Endothelial cell of umbilical vein (primary cell): ENCODE data around the gene SMG5. TPM values are rescaled to one million over a fixed set of nuclear protein-coding genes. Genes with fewer than 3 reads are reported as not detected.

Source experiments
- BruUV-seq: library from RNA; stranded (reverse); fragments of 400-500 nt; replicated peaks from 2 replicates; lab custom pipeline; 2021; lab: Mats Ljungman, UMichigan
- CTCF ChIA-PET: fragments of 300-600, 350-600 bp; sonication (Branson Sonifier 250); formaldehyde crosslinking; loops from one replicate; lab custom pipeline; 2021; ENCODE audit warnings: antibody characterized with exemption, inconsistent platforms; lab: Charles Lee
- POLR2A ChIA-PET: fragments of 300-600, 350-600 bp; sonication (Branson Sonifier 250); formaldehyde crosslinking; loops from one replicate; lab custom pipeline; 2021; ENCODE audit warnings: antibody characterized with exemption, inconsistent platforms; lab: Charles Lee
- DNase-seq: peaks from one replicate; pipeline ENCODE4 v3.0.0-alpha.2; 2011; ENCODE audit warnings: low read depth, low spot score
- FAIRE-seq: peaks from 2 replicates; lab custom pipeline; 2011; peaks lifted over from hg19 to GRCh38; lab: Jason Lieb, UNC
- H2AFZ ChIP-seq: 2 replicates; pipeline ENCODE4 v1.6.0; 2012; ENCODE audit warnings: low read depth, low read length, control low read depth, inconsistent platforms
- H3K27ac ChIP-seq: 2 replicates; pipeline ENCODE4 v1.5.1; 2011; ENCODE audit warnings: low read depth, mild to moderate bottlenecking, control low read depth, low read length, moderate library complexity; ENCODE audit not compliant: insufficient read depth
- H3K27me3 ChIP-seq, 2 experiments: 2 replicates each; pipeline versions ENCODE4 v1.6.0 to v1.6.1; 2011; ENCODE audit warnings: low read length in 2 of 2, mixed read lengths in 1 of 2; ENCODE audit not compliant: control insufficient read depth in 2 of 2, insufficient read depth in 2 of 2
- H3K36me3 ChIP-seq, 2 experiments: 2 replicates in 1 of 2; 3 replicates in 1 of 2; pipeline ENCODE4 v1.5.1; 2011; ENCODE audit warnings: low read length in 2 of 2, mild to moderate bottlenecking in 1 of 2, moderate library complexity in 1 of 2; ENCODE audit not compliant: control insufficient read depth in 2 of 2, insufficient read depth in 2 of 2; ENCODE audit errors: extremely low read depth in 1 of 2
- H3K4me1 ChIP-seq: 3 replicates; pipeline ENCODE4 v1.5.1; 2011; ENCODE audit warnings: mild to moderate bottlenecking, low read length; ENCODE audit not compliant: control insufficient read depth, insufficient read depth; ENCODE audit errors: extremely low read depth
- H3K4me2 ChIP-seq: 2 replicates; pipeline ENCODE4 v1.6.1; 2011; ENCODE audit warnings: low read length, control low read depth, mixed read lengths; ENCODE audit not compliant: insufficient read depth
- H3K4me3 ChIP-seq, 3 experiments: fragments of 200-600 bp in 1 of 3; sonication (generic), shearing (Covaris generic) in 1 of 3; replicated peaks in 1 of 3; 2 replicates each; pipeline ENCODE4 v1.5.1; 2011 to 2016; ENCODE audit warnings: control low read depth in 3 of 3, low read length in 3 of 3, mild to moderate bottlenecking in 2 of 3, inconsistent platforms in 1 of 3, low read depth in 1 of 3, moderate library complexity in 1 of 3; ENCODE audit not compliant: insufficient read depth in 1 of 3
- H3K79me2 ChIP-seq: 2 replicates; pipeline ENCODE4 v1.6.0; 2012; ENCODE audit warnings: low read length, inconsistent platforms; ENCODE audit not compliant: control insufficient read depth, insufficient read depth
- H3K9ac ChIP-seq: replicated peaks from 2 replicates; pipeline ENCODE3; 2011; ENCODE audit warnings: low read length, control low read depth; ENCODE audit not compliant: insufficient read depth; ENCODE audit errors: extremely low read depth
- H3K9me1 ChIP-seq: replicated peaks from 3 replicates; pipeline ENCODE4 v1.6.0; 2011; ENCODE audit warnings: mild to moderate bottlenecking, low read length; ENCODE audit not compliant: control insufficient read depth, insufficient read depth; ENCODE audit errors: extremely low read depth
- H3K9me3 ChIP-seq: replicated peaks from 2 replicates; pipeline ENCODE4 v1.5.1; 2012; ENCODE audit warnings: low read length, inconsistent platforms; ENCODE audit not compliant: control insufficient read depth, insufficient read depth
- H4K20me1 ChIP-seq: replicated peaks from 2 replicates; pipeline ENCODE3; 2011; ENCODE audit warnings: mild to moderate bottlenecking, low read length; ENCODE audit not compliant: control insufficient read depth, insufficient read depth; ENCODE audit errors: extremely low read depth
- CTCF ChIP-seq, 2 donors: IDR thresholded peaks; 1 replicate in 1 of 2; 2 replicates in 1 of 2; pipeline ENCODE4 v1.5.1; 2011; ENCODE audit warnings: low read length in 2 of 2, mild to moderate bottlenecking in 2 of 2, moderate library complexity in 2 of 2, control low read depth in 1 of 2, inconsistent platforms in 1 of 2, low read depth in 1 of 2; ENCODE audit not compliant: insufficient read depth in 1 of 2; ENCODE audit errors: extremely low read depth in 1 of 2
- EZH2 ChIP-seq: IDR thresholded peaks from 2 replicates; pipeline ENCODE4 v1.6.1; 2012; ENCODE audit warnings: borderline replicate concordance, low read depth, mild to moderate bottlenecking, moderate library complexity, low read length, inconsistent platforms; ENCODE audit not compliant: severe bottlenecking
- FOS ChIP-seq: IDR thresholded peaks from 2 replicates; pipeline ENCODE4 v1.6.1; 2011; ENCODE audit warnings: mild to moderate bottlenecking, low read length, moderate library complexity, borderline replicate concordance; ENCODE audit not compliant: insufficient read depth
- GATA2 ChIP-seq: IDR thresholded peaks from 2 replicates; pipeline ENCODE4 v1.7.0; 2011; ENCODE audit warnings: low read depth, mild to moderate bottlenecking, moderate library complexity, mixed read lengths, low read length; ENCODE audit not compliant: insufficient read length, insufficient read depth
- JUN ChIP-seq: IDR thresholded peaks from 2 replicates; pipeline ENCODE4 v1.6.1; 2011; ENCODE audit warnings: borderline replicate concordance, low read depth; ENCODE audit not compliant: insufficient read length, insufficient read depth
- MAX ChIP-seq: IDR thresholded peaks from 2 replicates; pipeline ENCODE4 v1.6.1; 2011; ENCODE audit not compliant: insufficient read depth, insufficient read length
- MYC ChIP-seq: IDR thresholded peaks from one replicate; pipeline ENCODE4 v1.6.1; 2011; ENCODE audit warnings: mild to moderate bottlenecking, low read depth, low read length
- POLR2A ChIP-seq: IDR thresholded peaks from 2 replicates; pipeline ENCODE4 v1.6.1; 2012; ENCODE audit warnings: low read depth, mild to moderate bottlenecking, control low read depth, low read length
- dilution Hi-C: fragments of 300-500 bp; cut with MboI; formaldehyde crosslinking; loops from one replicate; pipeline ENCODE4 v1.15.0; 2019; ENCODE audit warnings: low sequenced_read_pairs; ENCODE audit not compliant: extremely low pct_ligation_motif_present
- intact Hi-C: fragments of 100-400 bp; cut with micrococcal nuclease; formaldehyde crosslinking; loops from one replicate; pipeline ENCODE4 v1.10.0; 2022
- polyA plus RNA-seq, 4 experiments: library from polyadenylated mRNA; depleted of rRNA in 3 of 4; stranded (reverse) in 3 of 4; unstranded in 1 of 4; fragments of >200 nt; gene quantifications; 2 replicates each; pipeline versions ENCODE4 v1.2.1 to v1.2.3, GENCODE V29; 2011 to 2012; ENCODE audit warnings: missing spikeins in 1 of 4
- total RNA-seq: library from RNA; stranded (reverse); gene quantifications from 2 replicates; pipeline ENCODE4 v1.2.3, GENCODE V29; 2021

Gene SMG5
- total and polyA plus RNA-seq, 2 donors (not counting 3 experiments of a cell fraction or from before 2014, with no cell fraction given) = 37.4 to 82.6 TPM

- BruUV-seq = no TSS peak
- FAIRE-seq = no peak
- no peaks in the 10 kb centered on the region for H3K9me1 ChIP-seq
- no peak overlapping the region for H3K4me3 ChIP-seq
- no peaks in the 10 kb centered on the region for H3K9me3 ChIP-seq
- no peaks in the 10 kb centered on the region for H3K27me3 ChIP-seq
- no peaks in the 10 kb centered on the region for H4K20me1 ChIP-seq
- H3K79me2 ChIP-seq = no peaks in the 10 kb centered on the region
- no peak overlapping the region for H2AFZ ChIP-seq
- intact Hi-C loops = loop anchor here (5.0 kb wide), 1 partner anchor 38 kb away; the partner anchor contains the start of gene SLC25A44
- H3K9ac ChIP-seq = no peak overlapping the region
- TF ChIP-seq GATA2 (no peak), POLR2A (no peak), EZH2 (no peak), JUN (no peak), MYC (no peak), CTCF (IDR thresholded peaks at IDR 0.05; ENCODE audit: extremely low read depth in 1 of 2, insufficient read depth in 1 of 2, low read depth in 1 of 2, low read length in 2 of 2) (no peak), FOS (no peak), MAX (no peak)
- ChIA-PET POLR2A (no interaction called here), CTCF (interaction anchor here (8.8 kb wide), 1 partner anchor 84 kb away, joined by 489 read pairs; no protein-coding TSS in a partner anchor)
- DNase-seq = no peak
- no peak overlapping the region for H3K27ac ChIP-seq
- dilution Hi-C loops = loop anchor here (10.0 kb wide), 1 partner anchor 95 kb away; no protein-coding TSS in a partner anchor
- peaks cover 0 to 13% of the 10 kb centered on the region in 2 experiments for H3K36me3 ChIP-seq
- H3K4me1 ChIP-seq = peaks cover 12% of the 10 kb centered on the region
- H3K4me2 ChIP-seq = no peak overlapping the region
Observed at GRCh38 chr1:156229809-156230472, 52.7 kb downstream of the SMG5 start.
